ENCODE data around the gene HDGFL1. TPM values are rescaled to one million over a fixed set of nuclear protein-coding genes. Genes with fewer than 3 reads are reported as not detected.
A peak's percentile ranks its signal among the peaks of the same experiment; 100 is the strongest.

HDGFL1 gene
- total RNA-seq, 1 donor from 2014 or later, result not detected

DNA sequence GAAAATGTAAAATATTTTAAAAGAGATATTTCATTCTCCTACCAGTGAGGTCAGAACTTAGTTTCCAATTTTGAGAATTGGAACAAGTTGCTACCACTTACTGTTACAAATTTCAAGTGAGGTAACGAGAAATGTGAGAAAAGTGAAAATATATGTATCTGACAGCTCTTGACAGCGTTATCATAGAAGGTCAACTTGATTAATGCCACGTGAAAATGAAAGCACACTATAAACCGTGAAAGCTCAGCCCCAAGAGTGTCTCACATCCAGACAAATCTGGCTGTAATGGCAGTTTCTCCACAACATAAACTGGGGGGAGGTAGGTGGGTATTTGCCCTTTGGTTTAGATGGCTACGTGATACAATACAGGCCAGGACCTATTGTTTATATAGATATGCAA lies 13.9 kb downstream of the HDGFL1 start:
- no peaks in the 10 kb centered on the region for H3K27me3 Mint-ChIP-seq (ENCODE audit: insufficient read depth, low read depth)
- H3F3A ChIP-seq (ENCODE audit: low read depth), result no peaks in the 10 kb centered on the region
- H3K27ac Mint-ChIP-seq, result no peak overlapping the region
- no peaks in the 10 kb centered on the region for H4K20me1 ChIP-seq (ENCODE audit: low read depth)
- H3K79me2 ChIP-seq (ENCODE audit: low read depth), result no peaks in the 10 kb centered on the region
- no peak overlapping the region for H3K4me3 ChIP-seq
- H3K27me3 ChIP-seq, result no peaks in the 10 kb centered on the region
- H3K4me1 Mint-ChIP-seq, result peaks cover 65% of the 10 kb centered on the region
- peaks cover 2% of the 10 kb centered on the region for H3K36me3 Mint-ChIP-seq
- H3K4me2 ChIP-seq, result no peak overlapping the region
- H3K9me3 ChIP-seq (ENCODE audit: low read depth), result no peaks in the 10 kb centered on the region
- H3K4me3 Mint-ChIP-seq, result no peak overlapping the region
- DNase-seq (ENCODE audit: low spot score), result no peak
- H3K9ac ChIP-seq, result no peak overlapping the region
- H3K36me3 ChIP-seq, result no peaks in the 10 kb centered on the region
- no peak overlapping the region for H3K27ac ChIP-seq
- peaks cover 29% of the 10 kb centered on the region for H3K4me1 ChIP-seq
- peaks cover 2% of the 10 kb centered on the region for H3K9me3 Mint-ChIP-seq
- TF ChIP-seq, protein P1, sequence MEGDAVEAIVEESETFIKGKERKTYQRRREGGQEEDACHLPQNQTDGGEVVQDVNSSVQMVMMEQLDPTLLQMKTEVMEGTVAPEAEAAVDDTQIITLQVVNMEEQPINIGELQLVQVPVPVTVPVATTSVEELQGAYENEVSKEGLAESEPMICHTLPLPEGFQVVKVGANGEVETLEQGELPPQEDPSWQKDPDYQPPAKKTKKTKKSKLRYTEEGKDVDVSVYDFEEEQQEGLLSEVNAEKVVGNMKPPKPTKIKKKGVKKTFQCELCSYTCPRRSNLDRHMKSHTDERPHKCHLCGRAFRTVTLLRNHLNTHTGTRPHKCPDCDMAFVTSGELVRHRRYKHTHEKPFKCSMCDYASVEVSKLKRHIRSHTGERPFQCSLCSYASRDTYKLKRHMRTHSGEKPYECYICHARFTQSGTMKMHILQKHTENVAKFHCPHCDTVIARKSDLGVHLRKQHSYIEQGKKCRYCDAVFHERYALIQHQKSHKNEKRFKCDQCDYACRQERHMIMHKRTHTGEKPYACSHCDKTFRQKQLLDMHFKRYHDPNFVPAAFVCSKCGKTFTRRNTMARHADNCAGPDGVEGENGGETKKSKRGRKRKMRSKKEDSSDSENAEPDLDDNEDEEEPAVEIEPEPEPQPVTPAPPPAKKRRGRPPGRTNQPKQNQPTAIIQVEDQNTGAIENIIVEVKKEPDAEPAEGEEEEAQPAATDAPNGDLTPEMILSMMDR (IDR thresholded peaks at IDR 0.05), result no peak
- TF ChIP-seq EZH2phosphoT487 (IDR thresholded peaks at IDR 0.05) (no peak), EZH2 (IDR thresholded peaks at IDR 0.05) (no peak)
- H2AFZ ChIP-seq (replicated peaks), result no peak overlapping the region

DNA sequence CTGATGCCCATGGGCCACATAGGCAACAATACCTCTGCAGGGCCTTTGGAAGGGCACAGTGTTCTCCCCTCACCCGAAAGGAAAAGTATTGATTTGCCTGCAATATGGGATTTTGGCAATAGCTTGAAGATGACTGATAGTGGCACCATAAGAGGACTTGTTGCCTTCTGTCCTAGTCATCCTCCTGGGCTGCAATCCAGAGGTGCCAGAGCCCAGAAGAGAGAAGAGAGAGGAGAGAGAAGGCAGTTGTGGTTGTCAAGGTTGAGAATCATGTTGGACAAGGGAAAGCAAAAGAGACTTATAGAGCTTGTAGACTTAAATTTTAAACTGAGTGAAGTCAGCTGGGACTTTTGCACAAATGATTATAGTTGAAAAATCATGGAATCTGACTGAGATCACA lies 14.6 kb downstream of the HDGFL1 start:
- Histone ChIP-seq H3K4me1 (peaks cover 31% of the 10 kb centered on the region), H3K27me3 (no peaks in the 10 kb centered on the region), H3K4me3 (no peak overlapping the region), H3F3A (ENCODE audit: low read depth) (no peaks in the 10 kb centered on the region), H3K27ac (no peak overlapping the region), H3K9ac (no peak overlapping the region), H3K36me3 (no peaks in the 10 kb centered on the region), H2AFZ (replicated peaks) (peak overlapping the region; percentile 29), H3K4me2 (peak overlapping the region; percentile 22), H3K79me2 (ENCODE audit: low read depth) (no peaks in the 10 kb centered on the region), H3K9me3 (ENCODE audit: low read depth) (no peaks in the 10 kb centered on the region), H4K20me1 (ENCODE audit: low read depth) (no peaks in the 10 kb centered on the region)
- TF ChIP-seq EZH2phosphoT487 (IDR thresholded peaks at IDR 0.05) (no peak), EZH2 (IDR thresholded peaks at IDR 0.05) (no peak)
- TF ChIP-seq, protein P1 (IDR thresholded peaks at IDR 0.05), result no peak
- H3K27me3 Mint-ChIP-seq (ENCODE audit: insufficient read depth, low read depth), result no peaks in the 10 kb centered on the region
- DNase-seq (ENCODE audit: low spot score), result no peak
- peaks cover 65% of the 10 kb centered on the region for H3K4me1 Mint-ChIP-seq
- peaks cover 2% of the 10 kb centered on the region for H3K9me3 Mint-ChIP-seq
- peaks cover 2% of the 10 kb centered on the region for H3K36me3 Mint-ChIP-seq
- H3K4me3 Mint-ChIP-seq, result no peak overlapping the region
- H3K27ac Mint-ChIP-seq, result peak overlapping the region; percentile 97

DNA sequence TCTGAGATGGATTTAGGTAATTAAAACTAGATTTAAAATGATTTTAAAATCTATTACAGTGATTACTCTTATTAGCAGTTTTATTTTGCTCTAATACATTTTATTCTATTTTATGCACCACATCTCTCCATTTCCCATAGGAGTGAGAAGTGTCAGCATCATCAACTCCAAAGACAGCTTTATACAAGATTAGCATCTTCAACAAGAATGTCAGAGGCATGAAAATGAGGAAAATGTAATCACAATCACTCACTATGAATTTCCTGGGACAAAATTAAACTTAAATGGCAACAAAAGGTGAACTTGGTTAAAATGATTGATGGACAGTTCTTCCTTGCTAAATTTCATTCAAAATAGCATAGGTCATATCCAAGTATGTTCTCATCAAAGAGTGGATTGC lies 19.8 kb downstream of the HDGFL1 start:
- TF ChIP-seq EZH2phosphoT487 (IDR thresholded peaks at IDR 0.05), result no peak
- no peak for TF ChIP-seq EZH2 (IDR thresholded peaks at IDR 0.05)
- TF ChIP-seq, protein P1 (IDR thresholded peaks at IDR 0.05), result no peak
- Histone ChIP-seq H3K4me3 (no peak overlapping the region), H3K27me3 (no peaks in the 10 kb centered on the region), H3K4me2 (no peak overlapping the region), H3K4me1 (peaks cover 20% of the 10 kb centered on the region), H3F3A (ENCODE audit: low read depth) (no peaks in the 10 kb centered on the region), H3K9ac (no peak overlapping the region), H3K79me2 (ENCODE audit: low read depth) (no peaks in the 10 kb centered on the region), H2AFZ (replicated peaks) (no peak overlapping the region), H3K36me3 (no peaks in the 10 kb centered on the region), H3K9me3 (ENCODE audit: low read depth) (no peaks in the 10 kb centered on the region), H4K20me1 (ENCODE audit: low read depth) (no peaks in the 10 kb centered on the region), H3K27ac (no peak overlapping the region)
- H3K9me3 Mint-ChIP-seq, result peaks cover 5% of the 10 kb centered on the region
- peaks cover 19% of the 10 kb centered on the region for H3K4me1 Mint-ChIP-seq
- no peak for DNase-seq (ENCODE audit: low spot score)
- no peaks in the 10 kb centered on the region for H3K27me3 Mint-ChIP-seq (ENCODE audit: insufficient read depth, low read depth)
- no peak overlapping the region for H3K27ac Mint-ChIP-seq
- peaks cover 2% of the 10 kb centered on the region for H3K36me3 Mint-ChIP-seq
- H3K4me3 Mint-ChIP-seq, result no peak overlapping the region

All from neural progenitor cell (in vitro differentiated cells).